Astrocyte (in vitro differentiated cells and primary cell): ENCODE measurements around the gene DLX6. TPM values are rescaled to one million over a fixed set of nuclear protein-coding genes. Genes with fewer than 3 reads are reported as not detected.

Experiments
- DNase-seq: peaks from one replicate; pipeline ENCODE4 v3.0.0-alpha.2; 2010; ENCODE audit warnings: low read depth
- FAIRE-seq: peaks from 2 replicates; lab custom pipeline; 2011; peaks lifted over from hg19 to GRCh38; lab: Jason Lieb, UNC
- H2AFZ ChIP-seq: 2 replicates; pipeline ENCODE4 v1.6.0; 2012; ENCODE audit warnings: low read depth, low read length, inconsistent platforms
- H3K27ac ChIP-seq: 2 replicates; pipeline ENCODE4 v1.5.1; 2011; ENCODE audit warnings: low read depth, low read length, inconsistent platforms
- H3K27me3 ChIP-seq: 2 replicates; pipeline ENCODE4 v1.6.0; 2011; ENCODE audit warnings: low read length, inconsistent platforms; ENCODE audit not compliant: insufficient read depth
- H3K36me3 ChIP-seq: 2 replicates; pipeline ENCODE4 v1.5.1; 2011; ENCODE audit warnings: low read length, inconsistent platforms; ENCODE audit not compliant: insufficient read depth
- H3K4me1 ChIP-seq: 2 replicates; pipeline ENCODE4 v1.5.1; 2011; ENCODE audit warnings: low read length, inconsistent platforms; ENCODE audit not compliant: insufficient read depth
- H3K4me2 ChIP-seq: 2 replicates; pipeline ENCODE4 v1.6.0; 2012; ENCODE audit warnings: low read length, inconsistent platforms
- H3K4me3 ChIP-seq: 2 replicates; pipeline ENCODE4 v1.5.1; 2011; ENCODE audit warnings: low read depth, mild to moderate bottlenecking, low read length, inconsistent platforms; ENCODE audit not compliant: insufficient read depth
- H3K79me2 ChIP-seq: 2 replicates; pipeline ENCODE4 v1.6.0; 2012; ENCODE audit warnings: mild to moderate bottlenecking, low read length, inconsistent platforms; ENCODE audit not compliant: insufficient read depth
- H3K9ac ChIP-seq: 2 replicates; pipeline ENCODE4 v1.6.0; 2012; ENCODE audit warnings: mild to moderate bottlenecking, low read length, inconsistent platforms
- H3K9me3 ChIP-seq: 2 replicates; pipeline ENCODE4 v1.5.1; 2012; ENCODE audit warnings: low read depth, mild to moderate bottlenecking, low read length, inconsistent platforms; ENCODE audit not compliant: insufficient read depth
- H4K20me1 ChIP-seq: 2 replicates; pipeline ENCODE4 v1.6.0; 2012; ENCODE audit warnings: low read length, inconsistent platforms; ENCODE audit not compliant: insufficient read depth
- H3K27ac Mint-ChIP-seq: one replicate; pipeline ENCODE4 v1.8.0; 2021; ENCODE audit warnings: mild to moderate bottlenecking, mixed read lengths; ENCODE audit not compliant: unreplicated experiment
- H3K27me3 Mint-ChIP-seq: one replicate; pipeline ENCODE4 v1.8.0; 2021; ENCODE audit warnings: low read depth, mixed read lengths; ENCODE audit not compliant: unreplicated experiment
- H3K36me3 Mint-ChIP-seq: one replicate; pipeline ENCODE4 v1.8.0; 2021; ENCODE audit warnings: low read depth, mixed read lengths; ENCODE audit not compliant: unreplicated experiment
- H3K4me1 Mint-ChIP-seq: one replicate; pipeline ENCODE4 v1.8.0; 2021; ENCODE audit warnings: low read depth, mixed read lengths; ENCODE audit not compliant: unreplicated experiment
- H3K4me3 Mint-ChIP-seq: one replicate; pipeline ENCODE4 v1.8.0; 2021; ENCODE audit warnings: mild to moderate bottlenecking, moderate library complexity, mixed read lengths; ENCODE audit not compliant: unreplicated experiment
- H3K9me3 Mint-ChIP-seq: one replicate; pipeline ENCODE4 v1.8.0; 2021; ENCODE audit warnings: mild to moderate bottlenecking, mixed read lengths; ENCODE audit not compliant: unreplicated experiment
- EZH2 ChIP-seq: IDR thresholded peaks from 2 replicates; pipeline ENCODE4 v1.6.1; 2012; ENCODE audit warnings: mild to moderate bottlenecking, low read length, inconsistent platforms; ENCODE audit not compliant: insufficient read depth
- total RNA-seq: library from RNA; stranded (reverse); gene quantifications from 2 replicates; pipeline ENCODE4 v1.2.1, GENCODE V29; 2021
- TF ChIP-seq, protein P1 (sequence below): IDR thresholded peaks from 2 replicates; pipeline ENCODE4 v1.5.1; 2011; ENCODE audit warnings: low read depth, mild to moderate bottlenecking, inconsistent platforms, low read length, moderate library complexity; ENCODE audit not compliant: insufficient read depth

Gene DLX6
- total RNA-seq, 1 donor from 2014 or later: 0.25 TPM

DNA sequence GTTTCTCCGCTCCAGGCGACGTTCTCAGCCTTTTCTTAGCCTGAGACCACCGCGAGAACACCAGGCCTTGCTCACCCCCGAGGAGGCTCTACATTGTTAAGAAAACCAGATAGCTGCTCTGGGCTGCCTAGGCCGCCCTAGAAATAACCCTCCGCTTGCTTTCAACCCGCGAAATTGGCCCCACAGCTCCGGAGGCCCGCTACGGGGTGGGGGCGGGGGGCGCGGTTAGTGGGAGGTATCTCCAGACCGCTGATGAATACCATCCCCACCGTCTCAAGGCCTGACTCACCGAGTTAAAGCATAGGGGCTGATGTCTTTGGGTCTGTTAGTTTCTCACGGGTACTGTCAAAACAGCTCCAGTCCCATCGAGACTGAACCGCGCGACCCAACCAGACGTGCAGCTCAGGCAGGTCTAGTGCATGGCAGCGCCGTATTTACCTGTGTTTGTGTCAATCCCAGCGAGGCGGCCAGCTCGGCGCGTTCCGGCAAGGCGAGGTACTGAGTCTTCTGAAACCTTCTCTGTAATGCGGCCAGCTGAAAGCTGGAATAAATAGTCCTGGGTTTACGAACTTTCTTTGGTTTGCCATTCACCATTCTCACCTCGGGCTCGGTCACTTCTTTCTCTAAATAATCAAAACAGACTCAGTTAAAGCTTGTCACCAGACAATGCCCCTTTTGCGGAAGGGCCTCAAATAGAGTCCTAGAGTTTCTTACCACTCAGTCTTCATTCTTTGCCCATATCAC lies 16.6 kb downstream of the DLX6 start:
- peaks cover 4% of the 10 kb centered on the region for H3K36me3 Mint-ChIP-seq
- Histone ChIP-seq H3K4me3 (no peak overlapping the region), H3K27ac (no peak overlapping the region), H2AFZ (peak overlapping the region; percentile 26), H4K20me1 (no peaks in the 10 kb centered on the region), H3K79me2 (no peaks in the 10 kb centered on the region), H3K27me3 (peaks cover 96% of the 10 kb centered on the region), H3K9me3 (peaks cover 12% of the 10 kb centered on the region), H3K4me2 (peak overlapping the region; percentile 33), H3K36me3 (no peaks in the 10 kb centered on the region), H3K4me1 (peaks cover 5% of the 10 kb centered on the region), H3K9ac (no peak overlapping the region)
- peaks cover 82% of the 10 kb centered on the region for H3K27me3 Mint-ChIP-seq
- TF ChIP-seq, protein P1, sequence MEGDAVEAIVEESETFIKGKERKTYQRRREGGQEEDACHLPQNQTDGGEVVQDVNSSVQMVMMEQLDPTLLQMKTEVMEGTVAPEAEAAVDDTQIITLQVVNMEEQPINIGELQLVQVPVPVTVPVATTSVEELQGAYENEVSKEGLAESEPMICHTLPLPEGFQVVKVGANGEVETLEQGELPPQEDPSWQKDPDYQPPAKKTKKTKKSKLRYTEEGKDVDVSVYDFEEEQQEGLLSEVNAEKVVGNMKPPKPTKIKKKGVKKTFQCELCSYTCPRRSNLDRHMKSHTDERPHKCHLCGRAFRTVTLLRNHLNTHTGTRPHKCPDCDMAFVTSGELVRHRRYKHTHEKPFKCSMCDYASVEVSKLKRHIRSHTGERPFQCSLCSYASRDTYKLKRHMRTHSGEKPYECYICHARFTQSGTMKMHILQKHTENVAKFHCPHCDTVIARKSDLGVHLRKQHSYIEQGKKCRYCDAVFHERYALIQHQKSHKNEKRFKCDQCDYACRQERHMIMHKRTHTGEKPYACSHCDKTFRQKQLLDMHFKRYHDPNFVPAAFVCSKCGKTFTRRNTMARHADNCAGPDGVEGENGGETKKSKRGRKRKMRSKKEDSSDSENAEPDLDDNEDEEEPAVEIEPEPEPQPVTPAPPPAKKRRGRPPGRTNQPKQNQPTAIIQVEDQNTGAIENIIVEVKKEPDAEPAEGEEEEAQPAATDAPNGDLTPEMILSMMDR: no peak
- TF ChIP-seq EZH2: peak; percentile 72
- H3K9me3 Mint-ChIP-seq: peaks cover 21% of the 10 kb centered on the region
- peak overlapping the region; percentile 79 for H3K4me3 Mint-ChIP-seq
- peaks cover 21% of the 10 kb centered on the region for H3K4me1 Mint-ChIP-seq
- no peak for DNase-seq
- peak overlapping the region; percentile 79 for H3K27ac Mint-ChIP-seq
- FAIRE-seq: no peak

DNA sequence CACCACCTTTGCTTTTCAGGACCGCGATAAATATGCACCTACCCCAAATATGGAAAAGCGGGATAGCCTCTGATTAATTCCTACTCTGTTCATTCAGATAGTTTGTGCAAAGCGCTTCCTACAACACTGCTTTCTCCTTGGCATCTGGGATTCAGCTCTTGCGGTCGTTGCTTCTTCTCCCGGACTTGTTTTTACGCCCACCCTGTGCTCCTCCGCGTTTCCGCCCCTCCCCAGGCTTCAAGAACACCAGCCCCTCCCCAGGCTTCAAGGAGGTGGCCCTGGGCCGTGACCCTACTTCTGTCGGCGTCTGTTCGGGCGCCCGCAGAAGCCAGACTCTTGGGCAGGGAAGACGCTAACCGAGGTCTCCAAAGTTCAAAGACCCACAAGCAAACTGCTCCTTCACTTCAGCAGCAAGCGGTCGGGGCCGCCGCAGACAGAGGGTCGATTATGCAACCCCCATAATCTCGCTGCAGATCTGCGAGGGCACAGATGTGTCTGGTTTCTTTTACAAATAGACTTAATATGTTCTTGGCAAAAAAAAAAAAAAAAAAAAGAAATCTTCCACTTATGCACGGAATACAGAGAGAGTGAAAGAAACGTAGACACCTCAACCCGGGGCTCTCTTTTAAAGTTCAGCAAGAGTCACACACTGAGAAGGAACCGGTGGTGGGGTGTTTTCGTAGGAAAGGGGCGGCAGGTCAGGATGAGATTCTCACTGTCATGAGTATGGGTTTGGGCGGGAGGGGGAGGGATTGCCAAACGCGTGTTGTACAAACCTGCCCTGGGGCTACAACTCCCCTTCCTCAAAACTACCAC lies 17.3 kb downstream of the DLX6 start:
- H3K36me3 ChIP-seq: no peaks in the 10 kb centered on the region
- peak overlapping the region; percentile 58 for H3K27ac Mint-ChIP-seq
- H3K9ac ChIP-seq: no peak overlapping the region
- H3K9me3 Mint-ChIP-seq: peaks cover 17% of the 10 kb centered on the region
- peaks cover 12% of the 10 kb centered on the region for H3K9me3 ChIP-seq
- H2AFZ ChIP-seq: no peak overlapping the region
- H3K27me3 ChIP-seq: peaks cover 96% of the 10 kb centered on the region
- H3K27me3 Mint-ChIP-seq: peaks cover 77% of the 10 kb centered on the region
- H3K4me2 ChIP-seq: no peak overlapping the region
- peaks cover 7% of the 10 kb centered on the region for H3K4me1 ChIP-seq
- no peaks in the 10 kb centered on the region for H4K20me1 ChIP-seq
- TF ChIP-seq, protein P1: no peak
- no peak for TF ChIP-seq EZH2
- no peak overlapping the region for H3K4me3 ChIP-seq
- H3K4me3 Mint-ChIP-seq: peak overlapping the region; percentile 79
- DNase-seq (no peak), FAIRE-seq (no peak)
- H3K27ac ChIP-seq: no peak overlapping the region
- peaks cover 20% of the 10 kb centered on the region for H3K4me1 Mint-ChIP-seq
- H3K79me2 ChIP-seq: no peaks in the 10 kb centered on the region
- H3K36me3 Mint-ChIP-seq: peaks cover 4% of the 10 kb centered on the region
